ENCODE results near the gene PPM1A. TPM values are rescaled to one million over a fixed set of nuclear protein-coding genes. Genes with fewer than 3 reads are reported as not detected.

PPM1A gene
- total and polyA plus RNA-seq, 2 of the 8 experiments (the other 6 are each of a cell fraction or from before 2014, with no cell fraction given) = 14.0 to 51.2 TPM

DNA sequence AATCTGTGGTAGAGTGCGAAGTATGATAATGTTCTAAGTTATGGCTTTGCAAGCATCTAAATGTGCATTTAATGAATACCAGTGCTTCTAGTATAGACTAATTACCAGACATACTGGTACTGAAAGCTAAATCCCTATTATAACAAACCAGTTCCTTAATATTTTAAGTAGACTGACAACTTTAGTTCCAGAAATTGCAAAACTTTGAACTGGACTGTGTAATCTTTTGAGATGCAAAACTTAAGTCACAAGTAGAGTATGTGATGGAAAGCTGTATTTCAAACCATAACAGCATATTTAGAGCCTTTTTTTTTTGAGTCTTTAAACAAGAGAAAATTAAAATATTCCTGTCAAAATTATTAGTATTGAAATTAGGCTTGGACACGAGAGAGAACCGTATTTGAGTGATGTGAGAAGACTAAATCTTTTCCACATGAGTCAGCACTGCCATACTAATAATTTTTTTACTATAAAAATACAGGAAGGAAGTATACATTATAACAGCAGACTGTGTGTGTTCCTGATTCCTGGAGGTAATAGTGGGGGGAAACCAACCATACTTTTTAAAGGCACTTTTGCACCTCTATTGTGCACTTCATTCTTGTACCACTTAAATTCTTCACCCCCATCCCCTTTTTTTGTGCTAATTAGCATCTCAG lies 45.5 kb downstream of the PPM1A start:
- no peak for TF ChIP-seq EZH2 (IDR thresholded peaks at IDR 0.05; ENCODE audit: low read depth, low read length, severe bottlenecking)
- no peak for TF ChIP-seq FOSL1 (IDR thresholded peaks at IDR 0.05; ENCODE audit: insufficient read depth, low read depth, low read length)
- no peak for TF ChIP-seq RFX5 (IDR thresholded peaks at IDR 0.05; ENCODE audit: borderline replicate concordance, low read depth, low read length)
- no peak for TF ChIP-seq EGR1 (IDR thresholded peaks at IDR 0.05; ENCODE audit: borderline replicate concordance, low read depth, low read length)
- TF ChIP-seq POLR2AphosphoS5 (IDR thresholded peaks at IDR 0.05; ENCODE audit: low read depth, low read length) = no peak
- TF ChIP-seq NANOG (IDR thresholded peaks at IDR 0.05; ENCODE audit: insufficient read depth, low read depth, low read length, poor library complexity, severe bottlenecking) = no peak
- TF ChIP-seq TCF12 (IDR thresholded peaks at IDR 0.05; ENCODE audit: low read depth, low read length) = no peak
- no peak for TF ChIP-seq PHF8 (conservative IDR thresholded peaks at IDR 0.05; ENCODE audit: low read depth, low read length)
- no peak for TF ChIP-seq SP1 (IDR thresholded peaks at IDR 0.05; ENCODE audit: low read depth, low read length)
- no peak overlapping the region for H2BK120ac ChIP-seq (replicated peaks; ENCODE audit: low read depth, low read length)
- peaks cover 2 to 13% (median 8%) of the 10 kb centered on the region in 4 experiments; a peak in 6 of 8 replicates for H3K36me3 ChIP-seq (ENCODE audit: control insufficient read depth in 2 of 4, insufficient read depth in 4 of 4, low read length in 3 of 4)
- no peak overlapping the region for H3K56ac ChIP-seq (replicated peaks; ENCODE audit: insufficient read length, low read depth, low read length)
- H2AK5ac ChIP-seq (ENCODE audit: low read depth, low read length) = no peak overlapping the region
- H3K4me1 ChIP-seq (replicated peaks in 1 of 4; ENCODE audit: control insufficient read depth in 3 of 4, insufficient read depth in 4 of 4, low read length in 3 of 4) = no peaks in the 10 kb centered on the region
- H3K4ac ChIP-seq (replicated peaks; ENCODE audit: insufficient read length, low read depth, low read length) = no peak overlapping the region
- H3K23me2 ChIP-seq (ENCODE audit: low read depth, low read length) = no peaks in the 10 kb centered on the region
- H3K23ac ChIP-seq (ENCODE audit: insufficient read length) = no peak overlapping the region
- no peaks in the 10 kb centered on the region for H4K20me1 ChIP-seq (replicated peaks in 1 of 2; ENCODE audit: control insufficient read depth in 1 of 2, insufficient read depth in 2 of 2, low read length in 2 of 2)
- no peak overlapping the region for H2BK20ac ChIP-seq (ENCODE audit: low read length)
- FAIRE-seq (no peak), DNase-seq (ENCODE audit: low read depth in 1 of 2, low spot score in 2 of 2) (no peak)
- WGBS, 2 experiments (ENCODE audit: extremely low coverage in 1 of 2, insufficient coverage in 1 of 2, insufficient read length in 1 of 2, insufficient replicate concordance in 2 of 2, low coverage in 1 of 2, low lambda C conversion rate in 2 of 2, missing lambda C conversion rate in 1 of 2) = 90% methylated on average over 3 of the region's 3 CpGs; no CpG with 5 or more reads in 1 of the 2 experiments
- no peak overlapping the region for H4K91ac ChIP-seq (replicated peaks; ENCODE audit: insufficient read length, low read length)
- H3K14ac ChIP-seq (ENCODE audit: insufficient read length) = no peak overlapping the region
- ChIA-PET CTCF (ENCODE audit: partially characterized antibody) (interaction anchor here (3.6 kb wide), 1 partner anchor 33 kb away, joined by 12 read pairs; no protein-coding TSS in a partner anchor), POLR2A (ENCODE audit: partially characterized antibody) (no interaction called here)
- no peaks in the 10 kb centered on the region for H3K9me3 ChIP-seq (ENCODE audit: insufficient read depth in 2 of 2, low read depth in 1 of 2, low read length in 1 of 2)
- no peak overlapping the region for H3K9ac ChIP-seq (replicated peaks in 1 of 4; ENCODE audit: extremely low read depth in 1 of 4, low read depth in 3 of 4, low read length in 3 of 4)
- H3K18ac ChIP-seq (ENCODE audit: extremely low read depth, low read length) = no peak overlapping the region
- H3K27me3 ChIP-seq (replicated peaks in 1 of 4; ENCODE audit: control insufficient read depth in 3 of 4, extremely low read depth in 1 of 4, insufficient read depth in 3 of 4, low read length in 3 of 4) = no peaks in the 10 kb centered on the region
- H3K27ac ChIP-seq (ENCODE audit: low read depth, low read length) = no peak overlapping the region
- H4K5ac ChIP-seq (ENCODE audit: insufficient read length, low read depth, low read length) = no peak overlapping the region
- H4K8ac ChIP-seq (ENCODE audit: extremely low read depth, insufficient read depth, low read length) = no peak overlapping the region
- no peak overlapping the region for H2AFZ ChIP-seq (ENCODE audit: low read length)
- no peak overlapping the region for H2BK15ac ChIP-seq (ENCODE audit: low read length)
- H2BK5ac ChIP-seq (ENCODE audit: low read depth, low read length) = no peak overlapping the region
- no peak overlapping the region for H2BK12ac ChIP-seq (ENCODE audit: low read depth, low read length)
- no peaks in the 10 kb centered on the region for H3K79me1 ChIP-seq (ENCODE audit: low read depth, low read length)
- no peak overlapping the region for H3K4me2 ChIP-seq (ENCODE audit: insufficient read depth in 1 of 2, low read depth in 2 of 2, low read length in 2 of 2)
- H3K4me3 ChIP-seq (ENCODE audit: extremely low read depth in 1 of 4, insufficient read depth in 2 of 4, low read depth in 3 of 4, low read length in 4 of 4) = no peak overlapping the region
- H3K79me2 ChIP-seq (ENCODE audit: control insufficient read depth in 1 of 2, insufficient read depth in 2 of 2, low read length in 2 of 2) = no peaks in the 10 kb centered on the region

Data from H1 (cell line).